ENCODE results near the gene USP7. TPM values are rescaled to one million over a fixed set of nuclear protein-coding genes. Genes with fewer than 3 reads are reported as not detected.

The USP7 gene
- total and polyA plus RNA-seq, 4 donors, result 13.7 to 85.6 (median 37.7) TPM

DNA sequence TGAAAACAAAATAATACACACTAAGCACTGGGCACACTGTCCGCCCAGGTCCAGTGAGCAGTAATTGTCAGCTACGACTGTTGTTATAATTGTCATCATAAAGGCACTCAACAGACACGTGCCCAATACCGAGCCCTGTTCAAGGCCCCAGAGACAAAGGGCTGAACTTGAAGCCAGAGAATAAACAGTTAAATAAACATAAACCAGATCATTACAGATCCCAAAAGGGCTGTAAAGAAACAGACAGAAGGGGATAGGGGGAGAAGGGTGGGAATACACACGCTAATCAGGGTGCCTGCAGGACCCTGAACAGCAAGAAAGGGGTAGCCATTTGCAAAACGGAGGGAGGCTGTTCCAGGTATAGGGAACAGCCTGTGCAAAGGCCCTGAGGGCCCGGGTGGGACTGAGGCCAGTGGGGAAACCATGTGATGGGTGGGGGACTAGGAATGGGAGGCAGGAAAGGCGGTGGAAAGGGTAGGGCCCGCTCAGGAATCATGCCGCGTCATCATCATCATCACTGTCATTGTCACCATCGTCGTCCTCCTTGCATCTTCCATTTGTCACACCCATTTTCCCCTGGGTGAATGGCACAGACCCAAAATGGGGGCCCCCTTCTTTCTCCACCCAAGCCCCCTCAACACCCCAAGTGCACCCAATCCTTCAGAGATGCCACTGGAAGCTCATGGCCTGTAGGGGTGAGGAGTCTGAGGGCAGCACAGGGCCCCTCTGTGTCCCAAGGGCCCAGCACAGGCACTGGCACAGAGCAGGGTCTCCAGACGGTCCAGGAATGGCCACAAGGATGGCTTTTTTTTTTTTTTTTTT lies 101.2 kb downstream of the USP7 start:
- H3K9me3 ChIP-seq (ENCODE audit: control insufficient read depth in 4 of 4, low read length in 3 of 4), result no peaks in the 10 kb centered on the region
- no peak for TF ChIP-seq EGR1 (IDR thresholded peaks at IDR 0.05; ENCODE audit: low read depth in 2 of 2)
- TF ChIP-seq FOXA1 (IDR thresholded peaks at IDR 0.05), result no peak
- TF ChIP-seq TAF1 (conservative IDR thresholded peaks at IDR 0.05), result no peak
- no peak for TF ChIP-seq SP1 (IDR thresholded peaks at IDR 0.05)
- TF ChIP-seq FOXA2 (IDR thresholded peaks at IDR 0.05), result no peak
- TF ChIP-seq, protein P1, sequence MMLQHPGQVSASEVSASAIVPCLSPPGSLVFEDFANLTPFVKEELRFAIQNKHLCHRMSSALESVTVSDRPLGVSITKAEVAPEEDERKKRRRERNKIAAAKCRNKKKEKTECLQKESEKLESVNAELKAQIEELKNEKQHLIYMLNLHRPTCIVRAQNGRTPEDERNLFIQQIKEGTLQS (IDR thresholded peaks at IDR 0.05), result no peak
- TF ChIP-seq HNF4G (IDR thresholded peaks at IDR 0.05), result no peak
- TF ChIP-seq, protein P2, sequence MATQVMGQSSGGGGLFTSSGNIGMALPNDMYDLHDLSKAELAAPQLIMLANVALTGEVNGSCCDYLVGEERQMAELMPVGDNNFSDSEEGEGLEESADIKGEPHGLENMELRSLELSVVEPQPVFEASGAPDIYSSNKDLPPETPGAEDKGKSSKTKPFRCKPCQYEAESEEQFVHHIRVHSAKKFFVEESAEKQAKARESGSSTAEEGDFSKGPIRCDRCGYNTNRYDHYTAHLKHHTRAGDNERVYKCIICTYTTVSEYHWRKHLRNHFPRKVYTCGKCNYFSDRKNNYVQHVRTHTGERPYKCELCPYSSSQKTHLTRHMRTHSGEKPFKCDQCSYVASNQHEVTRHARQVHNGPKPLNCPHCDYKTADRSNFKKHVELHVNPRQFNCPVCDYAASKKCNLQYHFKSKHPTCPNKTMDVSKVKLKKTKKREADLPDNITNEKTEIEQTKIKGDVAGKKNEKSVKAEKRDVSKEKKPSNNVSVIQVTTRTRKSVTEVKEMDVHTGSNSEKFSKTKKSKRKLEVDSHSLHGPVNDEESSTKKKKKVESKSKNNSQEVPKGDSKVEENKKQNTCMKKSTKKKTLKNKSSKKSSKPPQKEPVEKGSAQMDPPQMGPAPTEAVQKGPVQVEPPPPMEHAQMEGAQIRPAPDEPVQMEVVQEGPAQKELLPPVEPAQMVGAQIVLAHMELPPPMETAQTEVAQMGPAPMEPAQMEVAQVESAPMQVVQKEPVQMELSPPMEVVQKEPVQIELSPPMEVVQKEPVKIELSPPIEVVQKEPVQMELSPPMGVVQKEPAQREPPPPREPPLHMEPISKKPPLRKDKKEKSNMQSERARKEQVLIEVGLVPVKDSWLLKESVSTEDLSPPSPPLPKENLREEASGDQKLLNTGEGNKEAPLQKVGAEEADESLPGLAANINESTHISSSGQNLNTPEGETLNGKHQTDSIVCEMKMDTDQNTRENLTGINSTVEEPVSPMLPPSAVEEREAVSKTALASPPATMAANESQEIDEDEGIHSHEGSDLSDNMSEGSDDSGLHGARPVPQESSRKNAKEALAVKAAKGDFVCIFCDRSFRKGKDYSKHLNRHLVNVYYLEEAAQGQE (IDR thresholded peaks at IDR 0.05), result no peak
- no peak for TF ChIP-seq GABPA (IDR thresholded peaks at IDR 0.05 in 1 of 2, conservative IDR thresholded peaks at IDR 0.05 in 1 of 2)
- TF ChIP-seq, protein P3, sequence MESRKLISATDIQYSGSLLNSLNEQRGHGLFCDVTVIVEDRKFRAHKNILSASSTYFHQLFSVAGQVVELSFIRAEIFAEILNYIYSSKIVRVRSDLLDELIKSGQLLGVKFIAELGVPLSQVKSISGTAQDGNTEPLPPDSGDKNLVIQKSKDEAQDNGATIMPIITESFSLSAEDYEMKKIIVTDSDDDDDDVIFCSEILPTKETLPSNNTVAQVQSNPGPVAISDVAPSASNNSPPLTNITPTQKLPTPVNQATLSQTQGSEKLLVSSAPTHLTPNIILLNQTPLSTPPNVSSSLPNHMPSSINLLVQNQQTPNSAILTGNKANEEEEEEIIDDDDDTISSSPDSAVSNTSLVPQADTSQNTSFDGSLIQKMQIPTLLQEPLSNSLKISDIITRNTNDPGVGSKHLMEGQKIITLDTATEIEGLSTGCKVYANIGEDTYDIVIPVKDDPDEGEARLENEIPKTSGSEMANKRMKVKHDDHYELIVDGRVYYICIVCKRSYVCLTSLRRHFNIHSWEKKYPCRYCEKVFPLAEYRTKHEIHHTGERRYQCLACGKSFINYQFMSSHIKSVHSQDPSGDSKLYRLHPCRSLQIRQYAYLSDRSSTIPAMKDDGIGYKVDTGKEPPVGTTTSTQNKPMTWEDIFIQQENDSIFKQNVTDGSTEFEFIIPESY (IDR thresholded peaks at IDR 0.05), result no peak
- TF ChIP-seq YY1 (IDR thresholded peaks at IDR 0.05), result no peak
- TF ChIP-seq NR2F2 (IDR thresholded peaks at IDR 0.05), result no peak
- TF ChIP-seq, protein P4, sequence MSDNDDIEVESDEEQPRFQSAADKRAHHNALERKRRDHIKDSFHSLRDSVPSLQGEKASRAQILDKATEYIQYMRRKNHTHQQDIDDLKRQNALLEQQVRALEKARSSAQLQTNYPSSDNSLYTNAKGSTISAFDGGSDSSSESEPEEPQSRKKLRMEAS (IDR thresholded peaks at IDR 0.05), result no peak
- TF ChIP-seq, protein P5, sequence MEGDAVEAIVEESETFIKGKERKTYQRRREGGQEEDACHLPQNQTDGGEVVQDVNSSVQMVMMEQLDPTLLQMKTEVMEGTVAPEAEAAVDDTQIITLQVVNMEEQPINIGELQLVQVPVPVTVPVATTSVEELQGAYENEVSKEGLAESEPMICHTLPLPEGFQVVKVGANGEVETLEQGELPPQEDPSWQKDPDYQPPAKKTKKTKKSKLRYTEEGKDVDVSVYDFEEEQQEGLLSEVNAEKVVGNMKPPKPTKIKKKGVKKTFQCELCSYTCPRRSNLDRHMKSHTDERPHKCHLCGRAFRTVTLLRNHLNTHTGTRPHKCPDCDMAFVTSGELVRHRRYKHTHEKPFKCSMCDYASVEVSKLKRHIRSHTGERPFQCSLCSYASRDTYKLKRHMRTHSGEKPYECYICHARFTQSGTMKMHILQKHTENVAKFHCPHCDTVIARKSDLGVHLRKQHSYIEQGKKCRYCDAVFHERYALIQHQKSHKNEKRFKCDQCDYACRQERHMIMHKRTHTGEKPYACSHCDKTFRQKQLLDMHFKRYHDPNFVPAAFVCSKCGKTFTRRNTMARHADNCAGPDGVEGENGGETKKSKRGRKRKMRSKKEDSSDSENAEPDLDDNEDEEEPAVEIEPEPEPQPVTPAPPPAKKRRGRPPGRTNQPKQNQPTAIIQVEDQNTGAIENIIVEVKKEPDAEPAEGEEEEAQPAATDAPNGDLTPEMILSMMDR (IDR thresholded peaks at IDR 0.05; ENCODE audit: low read depth, low read length, missing input control), result no peak
- TF ChIP-seq RAD21 (IDR thresholded peaks at IDR 0.05), result no peak
- no peak for TF ChIP-seq JUND (IDR thresholded peaks at IDR 0.05)
- no peak for TF ChIP-seq RXRA (IDR thresholded peaks at IDR 0.05)
- no peak for TF ChIP-seq HNF4A (conservative IDR thresholded peaks at IDR 0.05)
- 69% methylated on average over 14 of the region's 14 CpGs for WGBS
- H3K27me3 ChIP-seq (ENCODE audit: control insufficient read depth in 4 of 4, insufficient read depth in 4 of 4, low read length in 3 of 4), result no peaks in the 10 kb centered on the region
- DNase-seq (ENCODE audit: low spot score), result no peak
- peak overlapping the region; percentile 86 to 93 for H3K27ac ChIP-seq (ENCODE audit: low read depth in 1 of 2, low read length in 2 of 2)
- H3K36me3 ChIP-seq (ENCODE audit: control insufficient read depth in 4 of 4, insufficient read depth in 3 of 4, low read depth in 1 of 4, low read length in 3 of 4), result peaks cover 3 to 11% (median 3%) of the 10 kb centered on the region in 4 donors
- peak overlapping the region in 1 of 3 donors; percentile 47 for H3K4me3 ChIP-seq (ENCODE audit: low read depth in 1 of 3, low read length in 3 of 3)
- no peak overlapping the region for H3K9ac ChIP-seq (ENCODE audit: low read depth in 1 of 2, low read length in 2 of 2)
- peaks cover 29 to 77% (median 61%) of the 10 kb centered on the region in 4 donors for H3K4me1 ChIP-seq (ENCODE audit: control insufficient read depth in 4 of 4, insufficient read depth in 4 of 4, low read length in 3 of 4)
